A172 (cell line): ENCODE results near the gene RDH5. TPM values are rescaled to one million over a fixed set of nuclear protein-coding genes. Genes with fewer than 3 reads are reported as not detected.

Source experiments
- DNase-seq: peaks from one replicate; pipeline ENCODE4 v3.0.0-alpha.2; 2015; ENCODE audit warnings: low spot score
- total RNA-seq: library from RNA; depleted of rRNA; stranded (reverse); fragments of >200 nt; shearing (Covaris generic); gene quantifications from 2 replicates; pipeline ENCODE4 v1.2.3, GENCODE V29; 2014

RDH5 gene
- total RNA-seq, 1 experiment from 2014 or later = 2.7 TPM

DNA sequence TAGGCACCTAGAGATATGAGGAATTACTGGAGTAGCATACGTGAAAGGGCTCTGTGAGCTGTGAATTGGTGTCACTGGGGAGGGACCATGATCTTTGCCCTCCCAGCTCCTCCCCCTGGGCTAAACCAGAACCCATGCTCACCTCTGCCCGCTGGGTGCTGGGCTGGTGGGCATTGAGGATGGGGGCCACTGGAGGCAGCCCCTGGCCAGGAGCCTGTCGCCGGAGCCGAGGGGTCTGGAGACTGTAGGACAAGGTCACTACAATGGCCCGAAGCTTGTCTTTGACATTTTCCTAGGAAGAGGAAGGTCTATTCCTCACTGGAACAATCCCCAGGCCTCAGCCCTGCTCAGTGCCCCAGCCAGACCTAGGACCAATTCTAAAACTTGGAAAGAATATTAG lies 24.1 kb upstream of the RDH5 start:
- DNase-seq = no peak

DNA sequence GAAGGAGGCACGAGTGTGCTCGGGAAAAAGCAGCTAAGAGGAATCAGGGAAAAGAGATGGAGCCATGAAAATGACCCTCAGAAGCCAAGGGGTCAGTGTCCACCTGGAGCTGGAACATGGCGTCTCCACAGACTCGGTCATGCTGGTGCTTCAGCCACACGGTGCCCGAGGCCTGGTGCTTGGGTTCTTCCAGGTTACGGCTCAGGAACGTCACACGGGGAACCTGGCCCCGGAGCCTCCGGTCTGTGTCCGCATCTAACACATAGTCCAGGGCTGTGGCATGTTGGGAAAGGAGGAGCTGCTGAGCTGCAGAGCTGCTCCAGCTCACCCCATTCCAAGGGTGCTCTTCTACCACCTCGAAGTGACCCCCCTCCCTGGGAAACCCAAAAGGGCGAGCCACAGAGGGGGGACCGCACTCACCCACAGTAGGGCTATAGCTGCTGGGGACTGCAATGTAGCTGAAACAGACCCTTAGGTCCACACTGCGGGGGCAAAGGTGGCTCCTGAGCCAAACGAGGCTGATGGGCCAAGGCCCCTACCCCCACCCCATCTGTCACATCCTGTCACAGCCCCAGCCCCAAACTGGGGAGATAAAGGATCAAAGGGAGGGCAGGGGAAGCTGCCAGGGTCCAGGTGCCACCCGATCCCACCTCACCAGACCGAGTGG lies 23.3 kb upstream of the RDH5 start:
- no peak for DNase-seq

DNA sequence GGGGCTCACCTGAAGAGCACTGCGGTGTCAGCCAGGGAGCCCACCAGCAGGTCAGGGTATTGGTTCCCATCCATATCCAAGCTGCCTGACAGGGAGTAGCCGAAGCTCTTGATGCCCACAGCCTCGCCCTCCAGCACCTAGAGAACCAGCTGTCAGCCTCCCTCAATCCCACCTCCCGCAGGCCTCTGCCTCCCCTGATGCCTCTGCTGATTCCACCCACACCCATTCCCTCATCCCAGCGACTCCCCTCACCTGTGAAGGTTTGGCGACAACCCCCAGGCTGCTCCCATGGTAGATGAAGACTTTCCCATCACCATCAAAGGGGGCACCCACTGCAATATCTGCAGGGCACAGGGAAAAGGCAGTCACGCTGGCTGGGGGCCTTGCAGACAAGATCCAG lies 22.5 kb upstream of the RDH5 start:
- DNase-seq = no peak

DNA sequence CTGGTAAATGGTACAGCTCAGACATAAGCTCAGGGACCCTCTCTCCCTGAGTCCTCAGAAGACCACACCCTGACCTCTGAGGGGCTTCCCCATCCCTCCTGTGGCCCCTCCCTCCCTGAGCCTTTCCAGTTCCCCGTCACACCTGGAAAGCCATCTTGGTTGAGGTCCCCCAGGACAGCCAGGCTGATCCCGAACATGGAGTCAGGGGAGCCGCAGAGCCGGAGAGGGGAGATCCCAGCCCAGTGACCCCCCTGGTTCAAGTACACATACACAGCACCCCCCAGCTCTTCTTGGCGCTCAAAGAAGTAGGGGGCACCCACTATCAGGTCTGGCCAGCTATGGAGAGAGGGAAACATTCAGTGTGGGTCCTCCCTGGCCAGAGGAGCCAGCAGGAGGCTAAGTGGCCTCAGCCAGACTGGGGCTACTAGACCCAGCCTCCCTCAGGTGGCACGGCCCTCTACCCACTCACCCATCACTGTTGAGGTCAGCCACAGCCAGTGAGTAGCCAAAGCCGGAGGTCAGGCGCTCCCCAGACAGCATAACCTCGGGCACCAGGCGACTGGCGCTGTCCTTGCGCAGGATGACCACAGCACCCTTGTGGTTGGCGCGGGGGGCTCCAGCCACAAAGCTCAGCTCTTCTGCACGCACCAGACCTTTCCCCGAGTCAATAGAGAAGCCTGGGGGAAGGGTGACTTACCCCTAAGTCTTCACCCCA lies 21.8 kb upstream of the RDH5 start:
- no peak for DNase-seq

DNA sequence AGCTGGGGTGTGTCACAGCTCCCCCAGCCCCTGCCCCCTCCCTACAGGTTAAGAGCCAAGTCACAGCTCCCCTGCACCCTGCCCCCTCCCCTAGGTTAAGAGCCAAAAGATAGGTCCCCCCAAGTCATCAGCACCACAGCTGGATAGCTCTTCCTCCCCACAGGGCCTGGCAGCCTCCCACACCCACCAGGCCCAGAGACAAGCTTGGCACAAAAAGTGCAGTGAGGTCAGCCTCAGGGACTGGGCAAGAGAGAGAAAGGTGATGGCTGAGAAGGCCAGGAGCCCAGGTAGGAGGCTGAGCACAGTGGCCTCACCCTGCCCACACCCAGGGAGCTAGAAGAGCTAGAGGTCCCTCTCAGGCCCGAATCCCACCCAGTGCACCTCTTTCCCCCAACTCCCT lies 21.2 kb upstream of the RDH5 start:
- DNase-seq = no peak

DNA sequence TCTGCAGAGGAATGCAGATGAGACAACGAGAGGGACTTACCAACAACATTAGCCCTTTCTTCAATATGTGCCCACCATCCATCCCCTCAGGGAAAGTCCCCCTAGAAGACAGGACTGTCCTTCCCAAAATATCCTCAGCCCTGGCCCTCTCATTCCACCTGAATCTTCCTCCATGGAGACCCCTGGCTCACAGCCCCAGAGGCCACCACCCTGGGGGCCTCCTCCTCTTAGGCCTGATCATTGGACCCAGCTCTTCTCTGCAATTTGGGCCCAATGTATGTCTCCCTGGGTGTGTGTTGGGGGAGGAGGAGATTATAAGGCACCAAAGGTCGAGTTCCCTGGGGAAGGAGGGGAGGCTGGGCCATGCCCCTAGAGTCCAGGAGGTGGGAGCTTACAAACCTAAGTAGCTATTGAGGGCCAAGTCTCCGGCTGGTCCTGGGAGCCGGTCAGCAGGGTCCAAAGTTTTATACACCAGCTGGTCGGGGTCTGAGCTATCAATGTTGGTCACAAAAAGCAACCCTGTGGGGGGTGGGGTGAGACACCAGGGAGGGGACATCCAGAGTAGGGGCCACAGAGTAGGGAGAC lies 20.6 kb upstream of the RDH5 start:
- DNase-seq = no peak

DNA sequence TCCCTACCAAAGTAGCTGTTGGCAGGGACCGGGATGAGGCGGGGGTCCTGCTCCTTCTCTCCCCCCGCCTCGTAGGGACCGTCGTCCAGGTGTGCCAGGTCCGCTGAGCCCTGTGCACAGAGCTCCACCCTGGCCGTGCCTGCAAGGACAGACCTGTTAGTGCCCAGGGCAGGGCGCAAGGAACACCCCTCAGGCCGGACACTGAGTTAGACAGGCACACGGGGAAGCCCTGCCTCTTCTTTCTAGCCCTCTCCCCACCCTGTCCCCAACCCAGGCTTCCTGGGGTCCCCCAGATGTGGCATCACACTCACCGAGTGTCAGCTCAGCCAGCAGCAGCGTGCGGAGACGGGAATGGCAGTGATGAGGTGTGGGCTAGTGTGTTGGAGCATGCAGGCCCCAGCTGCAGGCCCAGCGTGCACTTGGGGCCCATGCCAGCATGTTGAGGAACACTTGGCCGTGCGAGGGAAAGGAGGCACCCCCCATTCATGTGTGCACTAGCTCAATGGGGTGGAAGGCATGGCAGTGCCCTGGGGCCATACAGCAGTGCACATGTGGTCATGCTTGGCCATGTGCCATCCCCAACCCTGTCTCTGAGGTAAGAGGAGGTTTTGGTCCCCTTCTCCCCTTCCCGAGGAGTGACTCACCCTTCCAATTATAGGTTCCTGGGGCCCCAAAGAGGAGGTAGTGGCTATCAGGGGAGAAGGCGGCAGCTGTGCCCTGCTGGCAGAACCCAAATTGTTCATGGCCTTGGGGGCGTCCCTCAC lies 19.8 kb upstream of the RDH5 start:
- no peak for DNase-seq

DNA sequence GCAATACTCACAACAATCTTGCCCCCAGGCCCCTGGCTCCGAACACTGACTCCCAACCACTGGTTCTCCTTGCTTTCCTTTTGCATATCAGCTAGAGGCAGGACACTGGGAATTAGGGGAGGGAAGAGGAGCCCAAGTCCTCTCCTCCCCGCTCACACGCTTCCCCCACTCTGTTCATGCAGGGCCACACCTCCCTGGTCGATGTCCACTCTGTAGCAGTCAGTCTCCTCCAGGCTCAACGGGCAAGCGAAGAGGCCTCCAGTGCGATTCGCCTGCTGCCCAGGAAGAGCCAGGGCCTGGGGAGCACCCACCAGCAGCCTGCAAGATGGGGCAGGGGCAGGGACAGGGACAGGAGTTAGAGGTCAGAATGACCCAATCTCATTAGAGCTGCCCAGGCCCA lies 17.3 kb upstream of the RDH5 start:
- no peak for DNase-seq

DNA sequence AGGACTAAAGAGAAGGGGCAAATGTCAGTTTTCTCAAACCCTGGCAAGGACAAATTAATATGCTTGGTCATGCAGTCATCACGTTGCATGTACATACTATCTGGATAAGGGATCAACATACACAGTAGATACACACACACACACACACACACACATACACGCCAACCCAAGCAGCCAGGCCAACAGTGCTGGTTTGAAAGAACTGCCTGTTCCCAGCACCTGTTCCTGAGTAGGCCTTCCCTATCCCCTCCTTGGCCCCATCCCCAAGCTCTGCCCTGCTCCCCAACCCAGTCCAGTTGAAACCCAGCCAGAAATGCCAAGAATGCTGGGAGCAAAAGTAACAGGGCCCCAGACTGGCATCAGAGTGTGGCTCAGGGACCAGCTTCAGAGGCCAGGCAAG lies 16.9 kb upstream of the RDH5 start:
- no peak for DNase-seq

DNA sequence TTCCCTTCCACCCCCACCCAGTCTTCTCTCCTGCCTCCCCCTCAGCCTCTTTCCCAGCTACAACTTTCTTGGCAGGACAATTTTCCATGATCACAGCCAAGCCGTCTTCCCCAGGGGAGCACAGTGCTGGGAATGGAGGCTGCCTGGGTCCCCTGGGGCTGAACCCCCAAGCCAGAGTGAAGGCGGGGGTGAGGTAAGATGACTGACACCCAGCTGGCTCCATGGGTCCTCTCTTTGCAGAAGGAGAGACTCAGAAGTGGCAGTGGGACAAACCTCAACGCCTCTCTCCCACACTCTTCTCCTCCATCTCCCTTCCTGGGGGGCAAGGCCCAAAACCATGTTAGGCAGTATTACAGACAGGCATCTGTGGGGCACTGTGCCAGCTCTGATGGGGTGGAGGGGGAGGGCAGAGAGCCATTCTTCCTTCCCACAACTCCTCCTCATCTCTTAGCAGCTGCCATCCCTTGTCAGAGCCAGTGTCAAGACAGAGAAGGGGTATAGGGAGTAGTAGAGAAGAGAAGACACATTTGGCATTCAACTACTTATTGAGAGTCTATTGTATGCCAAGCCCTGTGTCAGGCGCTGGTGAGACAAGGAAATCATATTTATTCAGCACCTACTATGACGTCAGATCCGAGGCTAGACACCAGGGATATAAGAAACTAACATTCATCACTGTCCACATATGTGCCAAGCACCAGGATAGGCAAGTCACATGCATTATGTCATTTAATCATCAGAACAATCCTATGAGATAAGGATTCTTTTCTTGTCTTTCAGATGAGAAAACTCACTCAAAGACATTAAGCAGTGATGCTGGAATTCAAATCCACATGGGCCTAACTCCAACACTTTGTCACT lies 16.1 kb upstream of the RDH5 start:
- DNase-seq = no peak

DNA sequence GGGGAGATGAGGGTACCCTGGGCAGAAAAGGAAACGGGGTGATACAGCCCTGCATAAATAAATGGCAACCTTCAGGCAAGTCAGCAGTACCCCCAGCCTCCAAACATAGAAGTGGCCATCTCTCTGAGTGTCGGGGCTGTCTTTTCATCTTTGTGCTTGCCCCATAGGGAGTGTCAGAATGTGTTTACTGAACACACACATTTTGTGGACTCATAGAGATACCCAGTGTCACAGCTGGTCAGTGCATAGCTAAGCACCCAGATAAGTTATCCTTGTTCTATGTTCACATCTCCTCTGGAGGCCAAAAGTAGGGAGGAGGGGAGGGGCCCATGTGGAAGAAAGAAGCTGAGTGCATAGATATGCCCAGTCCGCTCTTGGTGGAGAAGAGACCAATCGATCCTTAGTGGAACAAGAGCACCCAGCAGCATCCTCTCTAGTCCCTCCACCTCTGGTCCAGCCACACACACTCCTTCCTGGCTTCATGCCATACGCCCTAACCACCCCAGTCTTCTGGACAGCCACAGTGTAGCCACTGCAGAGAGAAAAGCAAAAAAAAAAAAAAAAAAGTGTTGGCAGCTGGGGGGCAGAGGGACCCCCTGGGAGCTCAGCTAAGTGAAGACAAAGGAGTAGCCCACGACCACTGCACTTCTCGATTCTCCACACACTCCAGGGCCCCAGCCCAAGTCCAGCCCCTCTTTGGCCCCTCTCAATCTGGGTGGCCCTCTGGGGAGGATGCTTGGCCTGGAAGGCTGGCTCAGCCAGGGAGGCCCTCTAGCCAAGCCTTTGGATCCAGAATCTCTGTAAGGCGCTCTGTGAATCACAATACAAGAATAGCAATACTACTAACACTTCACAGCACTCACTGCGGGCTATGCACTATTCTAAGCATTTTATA lies 15.1 kb upstream of the RDH5 start:
- DNase-seq = no peak

DNA sequence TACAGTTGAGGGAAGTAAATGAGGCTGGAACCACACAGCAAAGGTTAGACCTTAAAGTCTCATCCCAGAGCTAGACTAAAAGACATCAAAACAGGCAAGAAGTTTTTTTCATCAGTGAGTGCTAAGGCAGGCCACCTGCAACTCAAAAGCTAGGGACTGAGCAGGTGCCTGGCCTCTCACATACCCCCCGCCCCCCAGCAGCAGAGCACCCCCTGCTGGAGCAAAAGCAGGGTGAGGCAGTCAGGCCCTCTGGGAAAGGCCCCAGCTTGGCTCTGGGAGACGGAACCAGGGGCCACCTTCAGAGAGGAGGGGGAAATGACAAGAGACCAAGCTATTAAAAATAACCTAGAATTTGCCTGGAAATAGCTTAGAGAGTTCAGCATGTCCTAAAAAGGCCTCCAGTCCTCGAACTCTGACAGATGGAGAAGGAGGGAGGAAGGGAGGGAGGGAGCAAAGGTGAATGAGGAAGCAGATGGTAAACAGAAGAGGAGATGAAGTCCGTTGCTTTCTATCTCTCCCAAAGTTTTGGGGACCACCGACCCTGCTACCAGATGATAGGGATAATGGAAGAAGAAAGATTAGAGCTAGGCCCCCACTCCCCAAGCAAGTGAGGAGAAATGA lies 14.3 kb upstream of the RDH5 start:
- no peak for DNase-seq

DNA sequence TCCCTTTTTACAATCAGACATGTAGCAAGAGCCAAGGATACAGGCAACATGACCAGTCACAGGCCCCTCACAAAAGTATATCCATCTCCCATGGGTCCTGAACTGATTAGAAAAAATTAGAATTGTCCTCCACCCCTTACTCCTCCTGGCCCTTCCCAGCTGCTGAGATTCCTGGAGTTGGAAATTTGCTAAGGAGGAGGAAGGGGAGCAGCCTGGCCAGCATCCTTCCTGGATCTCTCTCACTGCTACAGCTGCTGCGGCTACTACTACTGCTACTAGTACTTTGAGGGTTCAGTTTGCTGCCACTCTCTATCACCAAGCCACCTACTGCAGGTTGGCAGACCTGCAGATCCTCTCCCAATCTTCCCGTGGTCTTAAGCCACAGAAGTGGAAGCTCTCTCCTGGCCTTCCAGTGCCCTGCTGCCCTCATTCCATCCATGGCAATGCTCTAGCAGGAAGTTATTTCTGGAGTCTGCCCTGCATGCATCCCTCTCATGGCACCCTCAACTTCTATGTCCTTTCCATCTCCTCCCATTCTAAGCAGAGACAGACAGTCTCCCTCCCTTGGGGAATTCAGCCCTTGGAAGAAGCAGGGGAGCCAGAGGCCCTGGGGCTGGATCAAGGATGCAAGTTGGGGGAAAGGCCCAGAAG lies 13.5 kb upstream of the RDH5 start:
- no peak for DNase-seq

DNA sequence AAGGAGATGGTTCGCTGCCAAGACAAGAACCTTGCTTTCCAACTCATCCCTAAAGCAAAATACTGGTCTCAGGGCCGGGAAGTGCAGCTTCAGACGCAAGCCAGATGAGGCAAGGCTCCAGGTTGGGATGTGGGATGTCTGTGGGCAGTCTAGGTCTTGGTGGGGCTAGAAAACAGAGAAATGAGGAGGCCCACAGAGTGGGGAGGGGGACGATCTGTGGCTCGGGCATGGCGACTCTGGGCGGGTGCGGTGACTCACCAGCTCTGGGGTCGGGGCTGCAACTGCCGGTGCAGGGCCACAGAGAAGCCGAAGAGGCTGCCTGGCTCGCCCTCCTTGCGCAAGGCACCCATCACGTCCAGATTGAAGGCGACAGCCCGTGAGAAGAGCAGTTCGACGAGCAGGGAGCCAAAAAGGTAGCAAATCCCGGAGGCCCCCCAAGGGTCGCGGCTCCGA lies 12.9 kb upstream of the RDH5 start:
- no peak for DNase-seq

DNA sequence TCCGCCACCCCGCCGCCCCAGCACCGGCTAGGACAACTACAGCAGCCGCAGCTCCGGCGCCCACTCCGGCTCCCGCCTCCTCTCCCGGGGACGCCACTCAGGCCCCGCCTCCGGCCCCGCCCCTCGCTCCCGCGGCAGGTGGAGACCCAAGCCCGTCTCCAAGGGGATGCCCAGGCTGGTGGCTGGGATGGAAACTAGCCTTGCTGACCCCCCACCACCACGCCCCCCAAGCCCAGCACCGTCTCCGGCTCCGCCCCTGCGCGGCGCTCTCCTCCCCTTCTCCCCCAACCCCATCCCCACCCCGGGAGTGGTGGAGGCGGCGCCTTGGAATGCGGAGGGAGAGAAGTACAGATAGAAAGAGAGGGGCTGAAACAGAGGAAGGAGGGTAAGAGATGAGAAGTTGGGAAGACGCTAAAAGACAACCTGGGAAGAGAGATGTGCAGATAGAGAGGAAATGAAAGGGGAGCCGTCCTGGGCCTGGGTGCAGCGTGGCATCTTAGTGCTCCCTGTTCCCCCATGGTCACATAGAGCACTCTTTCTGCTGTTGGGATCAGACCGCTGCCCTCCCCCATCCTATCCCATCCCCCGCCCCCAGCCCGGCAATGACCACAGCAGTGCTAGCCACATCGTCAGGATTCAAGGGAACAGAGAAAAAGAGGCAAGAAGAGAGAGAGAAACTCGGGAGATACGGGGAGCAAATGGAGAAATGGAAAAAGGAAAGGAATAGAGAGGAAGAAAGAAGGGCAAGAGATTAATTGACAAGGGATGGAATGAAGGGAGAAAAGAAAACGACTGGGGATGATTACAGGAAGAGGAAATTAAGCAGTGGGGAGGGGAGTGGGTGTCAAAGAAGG lies 12.1 kb upstream of the RDH5 start, which contains the start of gene ITGA7:
ITGA7 (minus strand) TSS at position 64 of the 854 bp plus-strand sequence. CDS start 222 bp downstream, outside the sequence.
- DNase-seq = peak; percentile 34

DNA sequence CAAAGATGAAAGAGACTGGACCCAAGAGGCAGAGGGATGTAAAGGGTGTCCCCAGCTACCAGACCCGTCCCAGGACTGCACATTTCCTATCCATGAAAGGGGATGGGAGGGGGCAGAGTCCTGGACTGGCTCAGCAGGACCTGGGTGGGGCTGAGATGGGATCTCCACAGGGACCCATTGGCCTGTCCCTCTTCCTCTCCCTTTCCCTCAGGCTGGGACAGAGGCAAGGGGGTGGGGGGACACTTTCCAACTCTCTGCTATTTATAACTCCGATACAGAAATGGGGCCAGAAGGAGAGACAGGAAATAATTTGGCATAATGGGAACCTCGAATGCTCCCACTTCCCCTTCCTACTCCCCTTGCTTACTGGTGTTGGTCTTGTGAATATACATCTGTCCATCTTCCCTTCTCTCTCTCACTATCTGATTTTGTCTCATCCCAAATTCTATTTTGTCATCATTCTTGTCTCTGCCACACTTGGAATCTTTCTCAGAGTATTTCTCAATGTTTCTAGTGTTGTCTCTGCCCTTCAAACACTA lies 11.4 kb upstream of the RDH5 start:
- no peak for DNase-seq

DNA sequence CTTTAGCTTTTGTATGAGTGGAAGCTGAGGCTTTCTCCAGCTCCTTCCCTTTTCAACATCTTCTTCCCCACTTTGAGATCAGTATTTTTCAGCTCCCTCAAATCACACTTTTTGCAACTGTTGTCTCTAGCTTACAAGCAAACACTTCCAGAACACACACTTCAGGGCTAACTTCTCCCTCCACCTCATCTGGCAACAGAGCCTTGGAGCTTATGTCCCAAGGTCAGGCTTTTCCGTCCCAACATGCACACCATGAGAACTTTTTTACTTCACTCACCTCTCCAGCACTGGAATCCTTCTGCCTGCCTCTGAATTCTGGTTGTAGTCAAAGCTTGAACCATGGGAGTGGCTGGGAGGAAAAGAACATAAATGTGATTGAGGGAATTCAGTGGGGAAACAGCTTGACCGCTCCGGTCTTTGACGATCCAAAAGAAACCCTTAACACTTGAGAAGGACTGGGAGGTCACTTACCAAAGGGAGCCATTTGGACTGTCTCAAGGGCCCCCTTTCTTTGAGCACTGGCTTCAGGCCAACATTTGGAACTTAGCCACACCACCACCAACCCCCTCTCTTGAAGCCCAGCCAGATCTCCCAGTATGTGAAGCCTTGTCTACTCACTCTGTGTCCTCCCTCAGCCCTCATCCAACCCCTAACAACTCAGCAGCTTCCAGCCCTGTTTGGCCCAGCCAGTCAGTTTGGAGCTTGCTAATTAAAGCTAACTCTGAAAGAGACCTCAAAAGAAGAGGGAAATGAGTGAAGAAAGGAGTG lies 8.2 kb upstream of the RDH5 start:
- DNase-seq = no peak
